ENCODE data around the gene KRTAP5-6.
A peak's percentile ranks its signal among the peaks of the same experiment; 100 is the strongest.
"Not testable (repeated sequence)": the region's sequence is repeated elsewhere in the genome, so short reads cannot be mapped to it uniquely, and the experiment has no call there.

Gene KRTAP5-6

GRCh38 chr11:1665313-1665712 lies 31.7 kb upstream of the KRTAP5-6 start:
- Histone ChIP-seq H3K4me1 (ENCODE audit: control insufficient read depth, insufficient read depth, low read length, poor library complexity, severe bottlenecking) (peaks cover 10% of the 10 kb centered on the region), H3K27ac (ENCODE audit: low read depth, low read length, severe bottlenecking) (no peak overlapping the region), H3K9me3 (ENCODE audit: control insufficient read depth, low read length) (no peaks in the 10 kb centered on the region), H3K4me3 (ENCODE audit: extremely low read depth, insufficient read depth, low read length, poor library complexity, severe bottlenecking) (no peak overlapping the region), H3K36me3 (ENCODE audit: control insufficient read depth, insufficient read depth, low read length) (no peaks in the 10 kb centered on the region)
- 79 to 100% methylated on average over 2 to 4 of the region's 8 CpGs for WGBS, 2 experiments (ENCODE audit: insufficient coverage in 2 of 2)

GRCh38 chr11:1667121-1667850 lies 29.7 kb upstream of the KRTAP5-6 start:
- 89 to 92% methylated on average over 12 to 16 of the region's 24 CpGs for WGBS, 2 experiments (ENCODE audit: insufficient coverage in 2 of 2)
- peak overlapping the region; percentile 41 for H3K27ac ChIP-seq (ENCODE audit: low read depth, low read length, severe bottlenecking)

DNA sequence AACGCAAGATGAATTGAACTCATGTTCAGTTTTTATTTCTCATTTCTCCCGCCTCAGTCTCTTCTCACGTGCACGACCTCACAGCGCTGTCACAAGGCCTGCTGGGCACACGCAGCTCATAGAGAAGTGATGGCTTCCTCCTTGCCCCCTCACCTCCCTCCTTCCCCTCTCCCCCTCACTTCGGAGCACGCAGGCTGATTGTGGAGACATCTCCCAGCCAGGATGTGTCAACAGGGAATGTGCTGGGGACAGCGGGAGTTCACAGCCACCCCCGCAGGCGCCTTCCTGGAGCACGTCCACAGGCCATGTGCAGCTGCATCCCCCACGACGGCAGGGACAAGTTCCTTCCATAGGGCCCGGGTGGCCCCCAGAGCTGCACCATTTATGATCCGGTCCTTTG lies 29.1 kb upstream of the KRTAP5-6 start:
- H3K36me3 ChIP-seq (ENCODE audit: control insufficient read depth, insufficient read depth, low read length), result no peaks in the 10 kb centered on the region
- H3K9me3 ChIP-seq (ENCODE audit: control insufficient read depth, low read length), result no peaks in the 10 kb centered on the region
- 56 to 59% methylated on average over 13 to 16 of the region's 16 CpGs for WGBS, 2 experiments (ENCODE audit: insufficient coverage in 2 of 2)
- peak overlapping the region; percentile 29 for H3K27ac ChIP-seq (ENCODE audit: low read depth, low read length, severe bottlenecking)
- H3K4me3 ChIP-seq (ENCODE audit: extremely low read depth, insufficient read depth, low read length, poor library complexity, severe bottlenecking), result no peak overlapping the region
- H3K4me1 ChIP-seq (ENCODE audit: control insufficient read depth, insufficient read depth, low read length, poor library complexity, severe bottlenecking), result peaks cover 10% of the 10 kb centered on the region

More at GRCh38 chr11:1667121-1667850, 29.7 kb upstream of the KRTAP5-6 start:
- no peaks in the 10 kb centered on the region for H3K9me3 ChIP-seq (ENCODE audit: control insufficient read depth, low read length)
- H3K36me3 ChIP-seq (ENCODE audit: control insufficient read depth, insufficient read depth, low read length), result no peaks in the 10 kb centered on the region
- H3K4me3 ChIP-seq (ENCODE audit: extremely low read depth, insufficient read depth, low read length, poor library complexity, severe bottlenecking), result no peak overlapping the region
- peaks cover 10% of the 10 kb centered on the region for H3K4me1 ChIP-seq (ENCODE audit: control insufficient read depth, insufficient read depth, low read length, poor library complexity, severe bottlenecking)

DNA sequence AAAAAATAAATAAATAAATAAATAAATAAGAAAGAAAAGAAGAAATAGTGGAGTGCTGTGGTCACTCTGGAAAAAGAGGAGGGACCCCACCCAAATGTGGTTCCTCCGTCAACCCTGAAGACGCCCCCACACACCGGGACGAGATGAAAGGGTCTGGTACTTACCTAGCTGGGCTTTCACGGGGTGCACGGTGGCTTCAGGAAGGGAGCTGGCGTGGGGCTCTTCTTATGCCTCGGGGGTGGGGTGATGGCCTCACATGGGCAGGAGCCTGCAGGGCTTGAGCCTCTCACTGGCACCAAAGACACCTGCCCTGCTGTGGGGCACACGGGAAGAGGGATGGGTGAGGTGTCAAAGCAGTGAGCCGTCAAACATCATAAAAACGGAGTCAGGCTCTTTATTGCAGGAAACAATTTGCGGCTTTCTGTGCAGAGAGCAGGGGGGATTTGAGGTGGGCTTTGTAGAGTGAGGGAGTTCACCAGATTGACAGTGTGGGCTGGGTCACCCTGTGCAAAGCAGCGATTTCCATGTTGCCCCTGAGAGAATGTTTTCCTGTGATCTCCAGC lies 28.0 kb upstream of the KRTAP5-6 start:
- peaks cover 10% of the 10 kb centered on the region for H3K4me1 ChIP-seq (ENCODE audit: control insufficient read depth, insufficient read depth, low read length, poor library complexity, severe bottlenecking)
- H3K36me3 ChIP-seq (ENCODE audit: control insufficient read depth, insufficient read depth, low read length), result no peaks in the 10 kb centered on the region
- H3K9me3 ChIP-seq (ENCODE audit: control insufficient read depth, low read length), result no peaks in the 10 kb centered on the region
- 81 to 90% methylated on average over 12 to 13 of the region's 13 CpGs for WGBS, 2 experiments (ENCODE audit: insufficient coverage in 2 of 2)
- H3K4me3 ChIP-seq (ENCODE audit: extremely low read depth, insufficient read depth, low read length, poor library complexity, severe bottlenecking), result no peak overlapping the region
- no peak overlapping the region for H3K27ac ChIP-seq (ENCODE audit: low read depth, low read length, severe bottlenecking)

DNA sequence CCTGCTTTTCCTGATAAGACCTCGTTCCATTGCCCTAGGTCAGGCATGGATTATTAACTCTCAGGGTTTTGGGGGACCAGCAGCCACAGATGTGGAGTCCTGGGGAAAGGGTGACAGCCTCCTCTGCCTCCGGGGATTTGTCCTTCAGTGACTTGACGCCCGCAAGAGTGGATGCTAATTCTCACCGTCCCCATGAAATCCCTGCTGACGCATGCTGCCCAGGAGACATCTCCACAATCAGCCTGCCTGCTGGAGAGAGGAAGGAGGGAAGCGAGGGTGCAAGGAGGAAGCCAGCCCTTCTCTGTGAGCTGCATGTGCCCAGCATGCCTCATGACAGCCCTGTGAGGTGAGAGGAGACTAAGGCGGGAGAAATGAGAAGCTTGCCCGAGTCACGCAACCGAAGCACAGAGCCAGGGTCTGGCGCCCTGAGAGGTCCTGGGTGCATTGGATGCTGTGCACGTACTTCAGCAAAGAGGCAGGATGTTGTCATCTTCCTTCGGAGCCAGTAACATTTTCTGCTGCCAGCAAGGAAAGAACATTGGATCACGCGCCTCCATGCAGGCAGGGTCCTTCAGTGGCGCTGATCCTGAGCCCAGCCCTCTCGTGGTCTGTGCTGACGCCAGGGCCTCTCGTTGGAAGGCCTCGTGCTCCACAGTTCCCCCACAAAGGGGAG lies 27.3 kb upstream of the KRTAP5-6 start:
- no peaks in the 10 kb centered on the region for H3K9me3 ChIP-seq (ENCODE audit: control insufficient read depth, low read length)
- no peaks in the 10 kb centered on the region for H3K36me3 ChIP-seq (ENCODE audit: control insufficient read depth, insufficient read depth, low read length)
- 88 to 94% methylated on average over 19 to 21 of the region's 21 CpGs for WGBS, 2 experiments (ENCODE audit: insufficient coverage in 2 of 2)
- peaks cover 10% of the 10 kb centered on the region for H3K4me1 ChIP-seq (ENCODE audit: control insufficient read depth, insufficient read depth, low read length, poor library complexity, severe bottlenecking)
- H3K4me3 ChIP-seq (ENCODE audit: extremely low read depth, insufficient read depth, low read length, poor library complexity, severe bottlenecking), result no peak overlapping the region
- no peak overlapping the region for H3K27ac ChIP-seq (ENCODE audit: low read depth, low read length, severe bottlenecking)

DNA sequence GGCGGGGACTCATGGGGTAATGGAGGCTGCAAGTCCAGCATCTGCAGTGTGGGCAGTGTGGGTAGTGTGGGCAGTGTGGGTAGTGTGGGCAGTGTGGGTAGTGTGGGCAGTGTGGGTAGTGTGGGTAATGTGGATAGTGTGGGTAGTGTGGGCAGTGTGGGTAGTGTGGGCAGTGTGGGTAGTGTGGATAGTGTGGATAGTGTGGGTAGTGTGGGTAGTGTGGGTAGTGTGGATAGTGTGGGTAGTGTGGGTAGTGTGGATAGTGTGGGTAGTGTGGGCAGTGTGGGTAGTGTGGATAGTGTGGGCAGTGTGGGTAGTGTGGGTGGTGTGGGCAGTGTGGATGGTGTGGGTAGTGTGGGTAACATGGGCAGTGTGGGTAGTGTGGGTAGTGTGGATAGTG lies 26.5 kb upstream of the KRTAP5-6 start:
- not testable (repeated sequence) for H3K4me3 ChIP-seq (ENCODE audit: extremely low read depth, insufficient read depth, low read length, poor library complexity, severe bottlenecking); H3K36me3 ChIP-seq (ENCODE audit: control insufficient read depth, insufficient read depth, low read length); H3K9me3 ChIP-seq (ENCODE audit: control insufficient read depth, low read length); H3K27ac ChIP-seq (ENCODE audit: low read depth, low read length, severe bottlenecking)
- H3K4me1 ChIP-seq (ENCODE audit: control insufficient read depth, insufficient read depth, low read length, poor library complexity, severe bottlenecking), result peaks cover 10% of the 10 kb centered on the region
- 100% methylated on average over 1 of the region's 1 CpG; no CpG with 5 or more reads in 1 of the 2 experiments for WGBS, 2 experiments (ENCODE audit: insufficient coverage in 2 of 2)

- Histone ChIP-seq H3K4me3 (ENCODE audit: extremely low read depth, insufficient read depth, low read length, poor library complexity, severe bottlenecking) (no peak overlapping the region), H3K36me3 (ENCODE audit: control insufficient read depth, insufficient read depth, low read length) (no peaks in the 10 kb centered on the region), H3K9me3 (ENCODE audit: control insufficient read depth, low read length) (no peaks in the 10 kb centered on the region), H3K27ac (ENCODE audit: low read depth, low read length, severe bottlenecking) (no peak overlapping the region), H3K4me1 (ENCODE audit: control insufficient read depth, insufficient read depth, low read length, poor library complexity, severe bottlenecking) (peaks cover 10% of the 10 kb centered on the region)
- 92 to 96% methylated on average over 8 to 9 of the region's 11 CpGs for WGBS, 2 experiments (ENCODE audit: insufficient coverage in 2 of 2)
Measured at GRCh38 chr11:1670905-1671371, 26.1 kb upstream of the KRTAP5-6 start.

DNA sequence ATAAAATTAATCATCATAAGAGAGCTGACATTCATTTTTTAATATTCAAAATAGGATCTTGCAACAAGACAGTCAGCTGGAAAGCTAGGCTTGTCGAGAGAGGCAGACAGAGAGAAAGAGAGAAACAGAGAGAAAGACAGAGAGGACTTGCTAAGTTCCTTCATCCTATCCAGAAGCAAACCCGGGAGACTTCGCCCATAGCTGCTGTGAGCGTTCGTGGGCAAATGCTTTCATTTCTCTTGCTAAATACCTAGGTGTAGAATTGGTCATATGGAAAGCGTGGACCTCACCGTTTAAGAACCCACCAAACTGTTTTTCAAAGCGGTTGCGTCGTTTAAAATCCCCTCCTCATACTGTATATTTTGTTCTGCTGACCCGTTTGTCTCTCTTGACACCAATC lies 25.3 kb upstream of the KRTAP5-6 start:
- 87 to 89% methylated on average over 8 to 10 of the region's 11 CpGs for WGBS, 2 experiments (ENCODE audit: insufficient coverage in 2 of 2)
- Histone ChIP-seq H3K27ac (ENCODE audit: low read depth, low read length, severe bottlenecking) (no peak overlapping the region), H3K4me1 (ENCODE audit: control insufficient read depth, insufficient read depth, low read length, poor library complexity, severe bottlenecking) (peaks cover 10% of the 10 kb centered on the region), H3K9me3 (ENCODE audit: control insufficient read depth, low read length) (no peaks in the 10 kb centered on the region), H3K36me3 (ENCODE audit: control insufficient read depth, insufficient read depth, low read length) (no peaks in the 10 kb centered on the region), H3K4me3 (ENCODE audit: extremely low read depth, insufficient read depth, low read length, poor library complexity, severe bottlenecking) (no peak overlapping the region)

GRCh38 chr11:1672613-1673350 lies 24.2 kb upstream of the KRTAP5-6 start:
- WGBS, 2 experiments (ENCODE audit: insufficient coverage in 2 of 2), result 91 to 92% methylated on average over 14 to 15 of the region's 15 CpGs

DNA sequence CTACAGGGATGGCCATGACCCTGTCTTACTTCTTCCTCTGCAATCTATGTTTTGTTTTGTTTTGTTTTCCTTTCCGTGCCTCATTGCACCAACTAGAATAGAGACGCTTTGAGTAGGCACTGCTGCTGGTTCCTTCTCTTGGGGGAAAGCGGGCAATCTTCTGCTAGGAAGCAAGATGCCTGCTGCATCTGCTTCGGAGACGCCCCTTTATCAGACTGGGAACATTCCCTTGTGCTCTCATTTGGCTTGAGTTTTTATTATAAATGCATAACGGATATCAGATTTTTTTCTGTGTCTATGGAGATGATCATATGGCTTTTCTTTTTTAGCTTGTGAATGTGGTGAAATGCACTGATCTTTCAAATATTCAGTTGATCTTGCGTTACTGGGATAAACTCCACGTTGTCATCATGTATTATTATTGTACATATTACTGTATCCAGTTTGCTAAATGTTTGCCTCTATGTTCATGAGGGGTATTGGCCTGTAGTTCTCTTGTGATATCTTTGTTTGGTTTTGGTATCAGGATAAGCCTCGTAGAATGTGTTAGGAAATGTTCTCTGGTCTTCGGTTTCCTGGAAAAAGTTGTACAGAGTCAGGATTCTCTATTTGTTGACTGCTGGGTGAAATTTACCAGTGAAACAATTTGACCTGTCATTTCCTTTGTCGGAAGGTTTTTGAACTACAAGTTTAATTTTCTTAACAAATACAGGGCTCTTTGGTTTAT lies 23.4 kb upstream of the KRTAP5-6 start:
- Histone ChIP-seq H3K4me3 (ENCODE audit: extremely low read depth, insufficient read depth, low read length, poor library complexity, severe bottlenecking) (no peak overlapping the region), H3K9me3 (ENCODE audit: control insufficient read depth, low read length) (no peaks in the 10 kb centered on the region), H3K4me1 (ENCODE audit: control insufficient read depth, insufficient read depth, low read length, poor library complexity, severe bottlenecking) (no peaks in the 10 kb centered on the region), H3K36me3 (ENCODE audit: control insufficient read depth, insufficient read depth, low read length) (no peaks in the 10 kb centered on the region), H3K27ac (ENCODE audit: low read depth, low read length, severe bottlenecking) (no peak overlapping the region)
- 91 to 92% methylated on average over 7 to 8 of the region's 11 CpGs for WGBS, 2 experiments (ENCODE audit: insufficient coverage in 2 of 2)

More at GRCh38 chr11:1672613-1673350, 24.2 kb upstream of the KRTAP5-6 start:
- Histone ChIP-seq H3K36me3 (ENCODE audit: control insufficient read depth, insufficient read depth, low read length) (no peaks in the 10 kb centered on the region), H3K27ac (ENCODE audit: low read depth, low read length, severe bottlenecking) (no peak overlapping the region), H3K4me3 (ENCODE audit: extremely low read depth, insufficient read depth, low read length, poor library complexity, severe bottlenecking) (no peak overlapping the region), H3K4me1 (ENCODE audit: control insufficient read depth, insufficient read depth, low read length, poor library complexity, severe bottlenecking) (peaks cover 4% of the 10 kb centered on the region), H3K9me3 (ENCODE audit: control insufficient read depth, low read length) (no peaks in the 10 kb centered on the region)
